ENCODE results near the gene LSS.
"Not testable (repeated sequence)": the region's sequence is repeated elsewhere in the genome, so short reads cannot be mapped to it uniquely, and the experiment has no call there.

The LSS gene

GRCh38 chr21:46151989-46152926 is 76.3 kb downstream of the LSS start:
- DNase-seq = no peak

DNA sequence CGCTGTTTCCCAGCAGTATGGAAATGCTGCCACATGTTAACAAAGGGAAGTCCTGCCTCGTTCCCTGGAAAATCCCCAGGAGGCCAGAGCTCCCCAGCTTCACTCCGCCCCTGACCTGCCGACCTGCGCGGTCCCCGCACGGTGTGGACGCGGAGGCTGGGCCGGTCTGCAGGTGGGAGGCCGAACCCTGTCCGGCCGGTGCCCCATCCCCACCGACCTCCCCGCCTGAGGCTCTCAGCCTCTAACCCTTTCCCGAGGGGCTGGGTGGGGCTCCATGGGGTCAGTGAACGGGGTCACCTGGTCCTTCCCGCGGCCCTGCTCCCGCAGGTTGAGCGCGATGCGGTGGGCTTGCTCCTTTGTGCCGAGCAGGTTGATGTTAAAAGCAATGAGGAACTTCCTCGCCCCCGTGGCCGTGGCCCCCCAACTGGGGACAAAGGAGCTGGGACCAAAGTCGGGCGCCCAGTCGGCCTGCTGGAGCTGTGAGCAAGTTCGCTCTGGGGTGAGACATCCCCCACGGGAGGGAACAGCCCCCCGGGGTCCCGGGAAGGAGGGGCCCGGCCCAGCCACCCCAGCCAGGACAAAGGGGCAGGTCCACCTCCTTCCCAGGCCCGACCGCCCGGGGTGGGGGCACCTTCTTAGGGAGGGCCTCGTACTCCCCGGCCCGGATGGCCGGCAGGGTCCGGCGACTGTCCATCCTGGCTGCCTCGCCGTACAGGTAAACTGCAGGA is 77.1 kb downstream of the LSS start:
- no peak for DNase-seq

DNA sequence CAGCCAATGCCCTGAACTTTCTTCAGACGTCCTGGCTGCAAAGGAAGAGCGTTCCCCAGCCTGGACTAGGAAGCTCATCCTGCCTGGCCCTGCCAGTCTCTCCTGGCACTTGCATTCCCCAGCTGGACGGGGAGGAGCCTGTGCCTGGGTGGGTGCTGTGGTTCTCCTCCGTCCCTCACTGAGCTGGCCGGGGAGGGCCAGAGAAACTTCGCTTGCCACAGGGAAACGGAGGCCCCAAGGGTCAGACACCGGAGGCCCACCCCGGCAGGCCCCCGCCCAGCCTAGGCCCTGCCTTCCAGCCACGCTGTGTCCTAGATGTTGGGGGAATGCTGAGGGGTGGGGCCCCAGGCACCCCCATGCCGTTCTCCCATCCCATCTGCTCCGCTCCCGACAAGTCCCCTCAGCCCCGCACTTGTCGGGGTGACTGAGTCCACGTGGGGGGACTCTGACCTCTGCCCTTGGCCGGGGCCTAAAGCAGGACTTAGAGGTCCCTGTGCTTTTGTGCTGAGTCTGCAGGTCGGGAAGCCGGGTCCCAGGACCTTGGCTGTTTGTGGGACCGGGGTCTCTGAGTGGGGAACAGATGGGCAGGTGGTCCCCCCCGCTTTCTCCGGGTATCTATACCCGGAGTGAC is 78.0 kb downstream of the LSS start:
- no peak for DNase-seq

DNA sequence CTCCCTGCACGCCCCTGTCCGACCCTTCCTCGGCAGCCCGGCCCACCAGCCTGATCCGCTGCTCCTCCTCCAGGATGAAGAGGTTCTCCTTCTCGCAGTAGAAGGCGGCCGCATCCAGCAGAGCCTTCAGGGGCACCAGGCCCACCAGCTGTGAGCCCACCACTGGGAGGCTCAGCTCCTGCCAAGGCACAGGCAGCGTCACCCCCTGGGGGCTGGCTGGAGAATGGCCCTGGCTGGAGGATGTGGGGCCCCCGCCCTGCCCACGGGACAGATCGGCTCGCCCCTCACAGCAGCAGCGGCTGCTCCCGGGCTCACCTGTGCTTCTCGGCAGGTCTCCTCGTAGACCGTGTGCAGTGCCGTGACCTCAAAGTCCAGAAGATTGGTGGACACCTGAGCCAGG is 78.5 kb downstream of the LSS start:
- no peak for DNase-seq

- DNase-seq = no peak
Measured at GRCh38 chr21:46149205-46149901, 79.2 kb downstream of the LSS start.

DNA sequence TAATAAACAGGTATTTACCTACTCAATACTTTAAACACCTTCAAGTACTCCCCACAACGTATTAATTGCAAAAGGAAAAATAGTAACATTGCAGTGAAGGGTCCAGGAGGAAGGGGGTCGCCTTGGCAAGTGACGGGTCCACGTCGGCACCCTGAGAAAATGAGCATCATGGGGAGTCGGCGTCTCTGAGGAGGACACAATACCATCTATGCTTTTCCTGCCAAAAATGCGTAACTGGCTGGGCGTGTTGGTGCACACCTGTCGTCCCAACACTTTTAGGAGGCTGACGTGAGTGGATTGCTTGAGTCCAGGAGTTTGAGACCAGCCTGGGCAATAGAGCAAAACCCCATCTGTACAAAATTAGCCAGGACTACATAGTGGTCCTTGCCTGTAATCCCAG is 80.5 kb downstream of the LSS start:
- no peak for DNase-seq

DNA sequence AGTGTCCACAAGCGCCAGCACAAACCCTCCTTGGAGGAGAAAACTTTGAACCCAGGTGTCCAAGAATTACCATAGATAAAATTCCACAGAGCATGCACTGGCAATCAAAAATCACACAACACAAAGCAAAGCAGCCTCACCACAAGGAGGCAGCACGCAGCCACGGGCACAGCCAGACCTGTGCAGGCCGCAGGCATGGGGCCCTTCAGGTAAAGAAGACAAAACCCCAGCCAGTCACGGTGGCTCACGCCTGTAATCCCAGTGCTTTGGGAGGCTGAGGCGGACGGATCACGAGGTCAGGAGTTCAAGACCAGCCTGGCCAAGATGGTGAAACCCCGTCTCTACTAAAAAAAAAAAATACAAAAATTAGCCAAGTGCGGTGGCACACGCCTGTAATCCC is 81.1 kb downstream of the LSS start:
- DNase-seq = not testable (repeated sequence)

- no peak for DNase-seq
Measured at GRCh38 chr21:46146856-46147255, 81.7 kb downstream of the LSS start.

DNA sequence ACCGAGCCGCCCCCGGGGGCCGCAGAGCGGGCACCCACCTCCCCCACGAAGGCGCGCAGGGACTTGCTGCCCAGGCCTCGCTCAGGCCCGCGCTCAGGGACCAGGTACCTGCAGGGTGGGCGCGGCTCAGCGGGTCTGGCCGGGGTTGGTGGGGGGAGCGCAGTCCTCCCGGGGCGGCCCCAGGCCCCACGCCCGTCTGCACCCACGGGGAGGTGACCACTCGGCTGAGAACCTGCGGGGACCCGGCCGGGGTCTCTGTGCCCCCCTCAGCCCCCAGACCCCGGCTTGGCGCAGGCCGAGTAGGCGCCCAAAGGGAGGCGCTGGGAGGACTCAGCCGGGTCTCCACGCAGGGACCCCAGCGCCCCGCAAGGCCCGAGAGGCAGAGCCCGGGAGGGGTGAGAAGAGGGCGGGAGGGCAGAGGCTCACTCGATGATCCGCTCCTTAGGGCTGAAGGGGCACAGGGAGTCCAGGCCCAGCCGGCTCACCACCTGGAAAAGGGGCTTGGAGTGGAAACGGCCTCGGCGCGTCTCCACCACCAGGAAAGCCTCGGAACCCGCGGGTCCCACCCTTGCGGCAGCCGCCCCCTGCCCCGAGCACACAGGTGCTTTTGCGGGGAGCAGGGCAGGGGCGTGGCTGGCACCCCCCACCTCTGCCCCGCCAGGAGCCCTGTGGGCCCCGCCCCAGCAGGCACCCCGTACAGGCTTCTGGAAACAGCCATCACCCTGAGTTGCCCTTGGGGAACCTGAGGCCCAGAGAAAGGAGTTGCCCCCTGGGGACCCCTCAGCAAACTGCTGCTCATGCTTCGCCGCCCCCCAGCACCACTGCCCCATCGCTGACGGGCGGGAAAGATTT is 82.5 kb downstream of the LSS start:
- no peak for DNase-seq

DNA sequence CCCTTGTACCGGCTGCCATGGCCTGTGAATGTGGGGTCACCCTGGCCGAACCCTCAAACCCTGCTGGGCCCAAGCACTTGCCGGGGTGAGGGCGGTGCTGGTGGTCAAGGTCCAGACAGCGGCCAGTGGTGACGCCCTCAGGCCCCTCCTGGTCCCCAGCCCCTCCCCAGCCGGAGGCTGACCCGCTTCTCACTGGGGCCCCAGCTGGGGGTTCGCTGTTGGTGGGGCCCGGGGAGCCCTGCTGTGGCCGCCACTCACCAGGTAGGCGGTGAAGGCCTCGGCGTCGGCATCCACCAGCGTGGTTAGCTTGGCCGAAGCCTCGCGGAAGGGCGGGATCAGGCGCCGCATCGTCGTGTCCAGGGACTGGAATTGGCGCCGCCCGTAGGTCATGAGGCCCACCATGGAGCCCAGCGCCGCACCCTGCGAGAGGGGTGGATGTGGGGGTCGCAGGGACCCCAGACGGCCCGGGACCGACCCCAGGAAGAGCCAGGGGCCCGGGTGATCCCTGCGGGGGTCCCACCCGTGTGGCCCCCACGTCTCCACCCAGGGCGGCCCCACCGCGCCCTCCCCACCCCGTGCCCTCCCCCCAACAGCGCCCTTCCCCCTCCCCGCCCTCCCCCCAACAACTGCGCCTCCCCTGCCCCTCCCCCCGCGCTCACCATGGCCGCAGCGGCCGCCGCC is 83.3 kb downstream of the LSS start:
- DNase-seq = no peak

GRCh38 chr21:46144464-46145070 is 84.0 kb downstream of the LSS start:
- DNase-seq = no peak

DNA sequence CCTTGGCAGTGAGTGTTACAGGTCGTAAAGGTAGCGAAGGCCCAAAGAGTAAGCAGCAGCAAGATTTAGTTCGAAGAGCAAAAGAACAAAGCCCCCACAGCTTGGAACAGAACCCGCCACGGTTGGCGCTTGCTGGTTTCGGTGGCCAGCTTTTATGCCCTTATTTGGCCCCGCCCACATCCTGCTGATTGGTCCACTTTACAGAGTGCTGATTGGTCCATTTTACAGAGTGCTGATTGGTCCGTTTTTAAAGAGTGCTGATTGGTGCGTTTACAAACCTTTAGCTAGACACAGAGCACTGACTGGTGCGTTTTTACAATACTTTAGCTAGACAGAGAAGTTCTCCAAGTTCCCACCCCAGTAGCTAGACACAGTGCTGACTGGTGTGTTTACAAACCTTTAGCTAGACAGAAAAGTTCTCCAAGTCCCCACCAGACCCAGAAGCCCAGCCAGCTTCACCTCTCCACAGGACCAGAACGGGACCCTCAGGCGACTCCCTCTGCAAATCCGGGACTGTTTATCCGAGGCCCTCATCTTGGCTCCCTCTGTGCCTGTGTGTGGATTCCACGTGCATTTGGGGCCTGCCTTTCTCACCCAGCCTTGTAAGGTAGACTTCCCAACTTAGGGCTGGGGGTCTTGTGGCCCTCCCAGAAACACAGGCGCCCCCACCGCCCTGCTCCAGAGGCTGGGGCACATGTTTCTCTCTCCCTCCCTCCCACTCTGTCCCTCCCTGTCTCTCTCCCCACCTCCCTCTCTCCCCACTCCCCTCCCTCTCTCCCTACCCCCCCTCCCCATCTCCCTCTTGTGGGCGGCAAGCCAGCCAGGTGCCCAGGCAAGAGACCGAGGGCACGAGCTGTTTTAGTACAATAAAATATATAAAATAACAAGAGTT is 85.7 kb downstream of the LSS start:
- DNase-seq = no peak

DNA sequence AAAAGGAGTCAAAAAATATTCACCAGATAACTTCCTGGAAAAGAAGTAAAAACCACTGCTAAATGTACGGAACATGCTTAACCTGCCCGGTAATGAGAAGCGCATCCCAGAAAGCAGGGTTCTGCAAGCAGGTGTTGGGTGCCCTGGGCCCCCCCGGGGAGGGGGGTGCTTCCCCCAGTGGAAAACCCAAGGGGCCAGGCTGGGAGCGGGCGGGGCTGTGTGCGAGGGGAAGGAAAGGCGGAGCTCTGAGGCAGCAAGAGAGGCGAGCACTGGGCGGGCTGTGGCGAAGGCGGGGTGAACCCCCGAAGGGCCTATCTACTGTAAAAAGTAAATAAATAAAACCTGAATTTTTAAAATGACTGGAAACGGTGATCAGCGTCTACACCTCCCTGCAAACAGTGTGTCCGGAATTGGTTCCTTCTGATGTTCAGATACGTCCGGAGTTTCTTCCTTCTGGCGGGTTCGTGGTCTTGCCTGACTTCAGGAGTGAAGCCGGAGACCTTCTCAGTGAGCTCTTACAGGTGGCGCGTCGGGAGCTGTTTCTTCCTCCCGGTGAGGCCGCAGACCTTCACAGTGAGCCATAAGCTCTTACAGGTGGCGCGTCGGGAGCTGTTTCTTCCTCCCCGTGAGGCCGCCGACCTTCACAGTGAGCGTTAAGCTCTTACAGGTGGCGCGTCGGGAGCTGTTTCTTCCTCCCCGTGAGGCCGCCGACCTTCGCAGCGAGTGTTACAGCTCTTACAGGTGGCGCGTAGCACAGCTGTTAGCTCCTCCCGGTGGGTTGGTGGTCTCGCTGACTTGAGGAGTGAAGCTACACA is 86.6 kb downstream of the LSS start:
- DNase-seq = no peak

DNA sequence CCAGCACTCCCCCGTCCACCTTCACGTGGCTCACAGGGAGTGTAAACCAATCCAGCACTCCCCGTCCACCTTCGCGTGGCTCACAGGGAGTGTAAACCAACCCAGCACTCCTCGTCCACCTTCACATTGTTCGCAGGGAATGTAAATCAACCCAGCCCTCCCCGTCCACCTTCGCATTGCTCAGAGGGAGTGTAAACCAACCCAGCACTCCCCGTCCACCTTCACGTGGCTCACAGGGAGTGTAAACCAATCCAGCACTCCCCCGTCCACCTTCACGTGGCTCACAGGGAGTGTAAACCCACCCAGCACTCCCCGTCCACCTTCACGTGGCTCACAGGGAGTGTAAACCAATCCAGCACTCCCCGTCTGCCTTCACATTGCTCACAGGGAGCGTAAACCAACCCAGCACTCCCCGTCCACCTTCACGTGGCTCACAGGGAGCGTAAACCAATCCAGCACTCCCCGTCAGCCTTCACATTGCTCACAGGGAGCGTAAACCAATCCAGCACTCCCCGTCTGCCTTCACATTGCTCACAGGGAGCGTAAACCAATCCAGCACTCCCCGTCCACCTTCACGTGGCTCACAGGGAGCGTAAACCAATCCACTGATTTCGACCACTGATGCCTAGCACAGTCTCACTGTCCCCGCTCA is 88.1 kb downstream of the LSS start:
- not testable (repeated sequence) for DNase-seq

GRCh38 chr21:46139686-46140085 is 88.9 kb downstream of the LSS start:
- no peak for DNase-seq

GRCh38 chr21:46138383-46138970 is 90.1 kb downstream of the LSS start:
- DNase-seq = no peak

Data from NCI-H446 treated with DMSO at 0.1 percent for 48 hours (cell line).